Germinal center (tissue), 1 donor: ENCODE measurements around the gene PPP1R1C.
"Not testable (repeated sequence)": the region's sequence is repeated elsewhere in the genome, so short reads cannot be mapped to it uniquely, and the experiment has no call there.

Experiments
- DNase-seq: peaks from one replicate; pipeline ENCODE4 v3.0.0; 2012; ENCODE audit warnings: mixed read lengths, low spot score

Gene PPP1R1C, protein sequence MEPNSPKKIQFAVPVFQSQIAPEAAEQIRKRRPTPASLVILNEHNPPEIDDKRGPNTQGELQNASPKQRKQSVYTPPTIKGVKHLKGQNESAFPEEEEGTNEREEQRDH

DNA sequence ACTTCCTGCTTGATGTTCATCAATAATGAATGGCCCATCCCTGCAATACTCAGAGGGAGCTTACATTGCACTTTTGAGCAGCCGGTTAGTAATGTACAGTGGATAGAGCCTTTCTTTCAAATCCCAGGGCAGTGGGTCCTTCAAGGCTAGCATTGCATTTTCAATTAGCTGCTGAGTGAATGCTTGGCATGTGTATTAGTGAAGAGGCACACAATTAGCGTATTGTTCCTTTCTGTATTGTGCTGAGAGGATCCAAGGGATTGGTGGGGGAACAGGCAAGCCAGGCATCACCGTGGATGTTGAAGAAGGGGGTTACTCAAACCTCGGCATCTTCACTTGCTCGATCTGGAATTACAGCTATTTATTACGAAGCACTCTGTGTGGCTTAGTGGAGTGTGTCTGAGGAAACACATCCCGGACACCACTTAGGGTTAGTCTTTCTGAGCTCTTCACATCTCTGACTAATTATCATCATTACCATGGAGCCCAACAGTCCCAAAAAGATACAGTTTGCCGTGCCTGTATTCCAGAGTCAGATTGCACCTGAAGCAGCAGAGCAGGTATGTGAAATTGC lies at the start of gene PPP1R1C:
Gene PPP1R1C, plus strand, starts transcription at position 222 of the 574 bp plus-strand sequence. Its CDS starts 258 bp downstream, at position 480.
- no peak for DNase-seq

DNA sequence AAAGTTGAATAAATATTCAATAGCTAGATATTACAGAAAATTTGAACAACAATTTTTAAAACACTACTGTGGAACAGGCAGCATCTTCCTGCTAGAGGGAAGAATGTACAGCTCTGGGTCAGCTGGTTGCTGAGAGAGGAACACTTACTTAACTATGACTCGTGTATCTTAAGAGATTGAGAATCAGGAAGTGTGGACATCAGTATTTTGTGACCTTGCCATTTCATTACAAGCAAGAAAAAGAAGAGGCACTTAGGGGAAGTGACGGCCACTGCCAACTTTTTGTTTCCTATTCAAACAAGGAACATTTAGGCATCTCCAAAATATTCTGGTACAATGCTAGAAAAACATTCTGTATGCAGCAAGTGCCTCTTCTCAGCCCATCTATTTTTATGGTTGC lies 48.2 kb upstream of the PPP1R1C start:
- no peak for DNase-seq

DNA sequence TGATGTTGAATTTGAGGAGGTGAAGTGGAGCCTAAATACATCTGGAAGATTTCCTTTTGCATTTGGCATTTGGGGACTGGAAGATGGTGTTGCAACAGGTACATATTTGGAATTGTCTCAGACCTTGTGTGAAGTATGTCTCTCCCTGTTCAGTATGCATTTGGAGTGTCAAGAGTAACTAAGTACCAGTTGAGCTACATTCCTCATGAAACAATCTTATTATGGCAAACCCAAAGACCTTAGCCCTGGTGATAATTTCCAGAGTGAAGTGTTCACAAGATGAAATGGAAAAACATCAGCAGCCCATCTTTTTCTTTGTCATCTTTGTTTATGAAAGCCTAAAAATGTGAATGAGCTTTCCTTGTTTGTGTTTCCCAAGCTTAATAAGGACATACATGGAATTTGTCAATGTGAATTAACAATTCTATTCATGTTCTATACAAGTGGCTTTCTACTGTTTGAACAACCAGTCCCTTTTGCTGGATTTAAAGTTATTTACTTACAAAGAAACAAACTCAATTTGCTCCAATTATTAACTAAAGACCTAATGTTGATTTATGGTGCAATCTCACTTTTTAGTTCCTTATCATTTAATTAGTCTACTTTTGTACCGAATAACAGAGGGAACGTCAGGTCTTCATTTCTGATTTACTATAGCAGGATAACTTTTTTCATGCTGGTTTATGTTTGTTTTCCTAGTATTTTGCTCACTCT lies 42.1 kb upstream of the PPP1R1C start:
- DNase-seq = no peak

DNA sequence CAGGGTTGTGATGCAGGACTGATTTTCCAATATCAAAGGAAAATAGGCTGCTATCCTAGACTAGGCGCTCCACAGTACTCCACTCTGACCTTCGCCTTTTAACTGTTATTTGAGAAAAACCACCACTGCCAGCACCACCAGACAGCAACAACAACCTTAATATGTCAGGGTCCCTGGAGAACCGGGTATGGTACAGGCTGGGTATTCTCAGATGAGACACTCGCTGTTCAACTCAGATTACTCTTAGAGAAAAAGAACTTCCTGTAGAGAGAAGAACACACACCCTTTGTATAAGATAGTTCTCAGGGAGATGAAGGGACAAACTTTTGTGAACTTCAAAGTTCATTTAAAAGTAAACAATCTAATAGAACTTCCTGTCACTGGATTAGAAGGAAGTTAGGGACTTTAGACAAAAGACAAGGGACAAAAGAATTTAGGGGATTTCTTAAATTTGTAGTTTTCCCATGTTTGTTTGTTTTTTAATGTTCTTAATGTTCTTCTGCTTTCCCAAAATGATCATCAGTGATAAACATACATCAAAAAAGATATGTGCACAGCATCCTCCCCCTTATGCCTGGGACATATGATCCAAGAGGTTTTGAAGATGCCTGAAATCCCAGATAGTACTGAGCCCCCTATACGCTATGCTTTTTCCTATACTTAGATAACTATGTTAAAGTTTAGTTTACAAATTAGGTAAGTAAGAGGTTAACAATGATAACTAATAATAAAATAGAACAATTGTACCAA lies 41.3 kb upstream of the PPP1R1C start:
- no peak for DNase-seq

DNA sequence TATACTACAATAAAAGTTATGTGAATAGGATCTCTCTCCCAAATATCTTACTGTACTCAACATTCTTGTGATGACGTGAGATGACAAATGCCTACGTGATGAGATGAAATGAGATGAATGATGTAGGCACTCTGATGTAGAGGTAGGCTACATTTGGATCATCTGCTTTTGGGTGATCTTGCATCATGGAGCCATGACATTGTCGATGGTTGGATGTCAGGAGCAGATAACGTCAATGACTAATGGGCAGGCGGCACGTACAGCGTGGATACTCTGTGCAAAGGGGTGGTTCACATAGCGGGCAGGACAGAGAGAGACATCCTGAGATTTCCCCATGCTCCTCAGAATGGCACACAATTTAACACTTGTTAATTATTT lies 40.8 kb upstream of the PPP1R1C start:
- DNase-seq = no peak

DNA sequence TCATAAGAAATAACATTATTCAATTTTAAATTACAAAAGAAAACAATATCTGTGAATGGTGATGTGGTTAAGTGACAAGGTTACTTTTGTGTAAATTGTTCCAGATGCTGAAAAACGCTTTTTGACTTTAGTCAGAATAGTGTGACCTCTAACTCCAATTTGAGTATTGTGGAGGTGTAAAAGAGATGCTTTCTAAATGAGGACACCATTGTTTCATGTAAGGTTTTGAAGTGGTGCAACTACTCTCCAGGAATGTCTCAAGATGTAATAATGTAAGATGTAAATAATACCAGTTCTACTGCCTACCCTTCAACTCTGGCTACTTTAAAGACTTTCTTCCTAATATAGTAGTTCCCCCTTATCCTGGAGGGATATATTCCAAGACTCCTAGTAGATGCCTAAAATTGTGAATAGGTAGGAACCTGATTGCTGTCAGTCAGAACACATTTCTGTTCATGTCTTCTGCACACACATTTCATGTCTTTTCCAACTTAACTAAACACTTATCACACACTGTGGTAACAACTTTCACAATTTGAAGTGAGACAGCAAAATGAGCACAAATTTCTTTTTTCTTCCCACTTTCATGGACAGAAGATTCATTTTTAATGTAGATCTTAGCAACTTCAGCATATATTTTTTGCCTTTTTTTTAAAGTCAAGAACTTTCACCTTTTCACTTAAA lies 39.1 kb upstream of the PPP1R1C start:
- DNase-seq = no peak

DNA sequence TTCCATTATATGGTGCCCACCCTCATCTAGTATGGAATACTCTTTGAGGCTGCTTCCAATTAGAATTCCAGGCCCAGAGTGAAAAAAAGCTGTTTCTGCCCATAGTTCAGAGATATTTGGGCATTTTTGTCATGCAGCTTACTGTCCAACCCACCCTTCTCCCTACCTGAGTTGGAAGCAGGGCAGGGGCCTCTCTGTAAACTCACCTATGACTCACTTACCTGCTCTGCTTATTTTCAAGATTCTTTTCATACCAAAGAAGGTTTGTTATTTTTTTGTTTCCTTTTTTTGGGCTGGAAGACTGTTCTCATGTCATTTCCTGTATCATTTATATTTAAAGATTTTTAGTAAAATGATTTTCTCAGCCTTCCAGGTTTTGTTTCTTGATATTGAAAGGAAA lies 38.4 kb upstream of the PPP1R1C start:
- no peak for DNase-seq

DNA sequence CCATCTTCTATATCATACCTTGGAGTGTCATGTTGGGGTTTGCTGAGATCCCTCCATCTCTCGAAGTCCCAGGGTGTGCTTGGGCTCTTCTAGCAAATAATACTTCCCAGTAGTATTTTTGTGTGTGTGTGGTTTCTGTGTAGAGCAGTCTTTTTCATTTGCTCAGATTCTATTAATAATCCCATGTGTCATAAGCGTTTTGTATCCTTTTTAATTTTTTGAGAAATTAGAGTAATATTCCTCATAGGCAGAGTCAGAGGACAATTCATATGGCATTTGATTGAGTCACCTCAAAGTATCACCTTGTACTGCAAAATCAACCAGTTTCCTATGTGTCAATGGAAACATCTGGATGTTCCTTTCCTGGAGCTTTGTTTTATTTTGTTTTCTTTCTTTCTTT lies 37.4 kb upstream of the PPP1R1C start:
- no peak for DNase-seq

DNA sequence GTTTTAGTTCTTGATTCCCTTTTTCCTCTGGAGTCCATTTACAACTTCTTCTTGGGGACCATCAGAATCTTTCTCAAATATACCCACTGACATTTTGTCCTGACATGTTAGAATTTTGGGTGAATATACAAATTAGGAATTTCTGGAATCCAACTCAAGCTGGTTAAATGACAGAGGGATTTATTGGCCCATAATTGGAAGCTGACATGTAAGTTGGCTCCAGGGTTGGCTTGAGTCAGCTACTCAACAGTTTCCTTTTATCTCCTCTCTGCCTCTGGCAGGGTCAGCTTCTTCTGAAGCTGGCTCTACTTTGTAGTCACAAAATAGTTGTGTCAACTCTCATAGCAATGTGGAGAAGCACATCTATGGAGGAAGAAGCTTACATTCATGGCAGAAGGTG lies 36.6 kb upstream of the PPP1R1C start:
- DNase-seq = no peak

DNA sequence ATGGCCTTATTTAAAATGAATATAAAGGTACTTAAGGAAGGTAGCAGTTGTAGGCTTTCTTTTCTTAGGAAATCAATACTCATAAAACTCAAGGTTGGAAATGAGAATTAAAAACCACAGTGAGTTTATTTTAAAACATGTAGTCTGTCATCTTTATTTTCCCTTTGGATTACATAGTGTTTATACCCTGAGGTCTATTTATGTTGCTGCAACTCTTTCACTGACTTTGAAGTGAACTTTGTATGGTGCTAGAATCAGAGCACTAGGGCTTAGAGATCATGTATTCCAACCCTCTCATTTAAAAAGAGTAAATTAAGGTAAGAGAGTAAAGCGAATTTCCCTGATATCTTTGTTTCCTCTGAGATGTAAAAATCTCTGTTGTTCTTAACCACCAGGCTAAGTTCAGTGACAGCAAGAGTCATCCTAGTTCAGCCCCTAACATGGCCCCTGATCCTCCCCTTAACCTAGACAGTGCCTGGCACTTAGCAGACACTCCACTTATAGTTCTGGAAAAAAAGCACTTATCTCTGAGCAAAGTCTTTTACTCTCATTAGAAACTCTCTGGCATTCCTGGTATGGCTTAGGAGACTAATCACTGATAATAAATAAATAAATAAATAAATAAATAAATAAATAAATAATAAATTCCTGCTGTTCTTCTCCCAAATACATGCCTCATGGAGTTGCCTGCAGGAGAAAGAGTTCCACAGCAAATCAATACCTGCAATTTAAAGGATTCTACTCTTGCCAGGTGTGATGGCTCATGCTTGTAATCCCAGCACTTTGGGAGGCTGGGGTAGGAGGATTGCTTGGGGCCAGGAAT lies 33.0 kb upstream of the PPP1R1C start:
- DNase-seq = no peak

DNA sequence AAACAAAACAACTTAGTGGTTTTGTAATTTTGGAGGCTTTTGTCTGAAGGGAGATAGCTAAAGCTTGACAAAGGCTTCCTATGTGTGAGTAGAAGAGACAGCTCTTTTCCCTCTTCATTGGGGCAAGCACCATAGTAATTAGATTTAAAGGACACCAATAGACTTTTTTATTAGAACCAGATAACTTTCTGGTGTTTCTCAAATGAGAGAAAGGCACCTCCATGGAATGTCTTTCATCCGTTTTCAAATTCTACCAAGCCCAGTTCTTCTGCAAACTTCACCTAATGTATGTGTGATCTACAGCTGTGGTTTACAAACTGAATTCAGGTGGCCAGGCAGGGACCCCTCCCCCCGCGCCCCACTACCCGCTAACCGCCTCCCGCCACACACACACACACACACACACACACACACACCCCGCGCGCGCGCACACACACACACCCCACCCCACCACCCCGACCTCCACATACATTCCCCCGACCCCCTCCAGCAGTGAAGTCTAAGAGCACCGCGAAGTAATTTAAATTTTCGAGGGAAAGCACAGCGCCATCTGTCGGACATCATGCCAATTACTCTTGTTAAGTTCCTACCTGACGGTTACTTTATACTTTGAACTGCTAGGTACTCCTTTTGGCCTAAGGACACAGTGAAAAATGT lies 31.6 kb upstream of the PPP1R1C start:
- peak; percentile 69 for DNase-seq

DNA sequence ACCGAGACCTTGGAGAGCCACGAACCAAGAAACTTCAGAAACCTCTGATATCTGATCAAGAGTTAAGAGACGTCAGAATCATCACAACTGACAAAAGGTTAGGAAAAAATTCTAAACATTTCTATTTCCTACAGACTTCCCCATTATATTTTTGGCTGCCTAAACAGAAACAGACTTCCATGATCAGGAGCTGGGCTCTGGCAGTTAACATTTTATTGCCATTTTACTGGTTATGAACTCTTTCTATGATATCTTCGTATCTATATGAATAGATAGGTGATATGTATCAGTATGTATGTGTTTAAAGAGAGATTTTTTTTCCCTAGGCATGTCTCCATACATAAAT lies 31.1 kb upstream of the PPP1R1C start:
- no peak for DNase-seq

DNA sequence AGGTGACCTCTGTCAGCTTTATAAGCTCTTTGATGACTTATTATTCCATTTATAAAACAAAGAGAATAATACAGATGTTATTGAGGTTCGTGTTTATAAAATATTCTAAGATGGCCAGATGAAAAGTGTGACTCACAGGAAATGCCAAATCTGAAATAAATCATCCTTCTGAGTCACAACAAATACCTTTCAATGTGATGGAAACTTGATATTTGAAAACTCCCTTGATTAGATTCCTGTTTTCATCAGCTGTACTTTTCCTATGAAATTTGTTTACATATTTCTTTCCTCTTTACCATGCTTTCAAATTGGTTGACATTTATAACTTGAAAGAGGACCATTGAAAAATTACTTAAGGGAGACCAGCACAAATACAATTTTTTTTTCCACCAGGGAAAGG lies 30.6 kb upstream of the PPP1R1C start:
- no peak for DNase-seq

DNA sequence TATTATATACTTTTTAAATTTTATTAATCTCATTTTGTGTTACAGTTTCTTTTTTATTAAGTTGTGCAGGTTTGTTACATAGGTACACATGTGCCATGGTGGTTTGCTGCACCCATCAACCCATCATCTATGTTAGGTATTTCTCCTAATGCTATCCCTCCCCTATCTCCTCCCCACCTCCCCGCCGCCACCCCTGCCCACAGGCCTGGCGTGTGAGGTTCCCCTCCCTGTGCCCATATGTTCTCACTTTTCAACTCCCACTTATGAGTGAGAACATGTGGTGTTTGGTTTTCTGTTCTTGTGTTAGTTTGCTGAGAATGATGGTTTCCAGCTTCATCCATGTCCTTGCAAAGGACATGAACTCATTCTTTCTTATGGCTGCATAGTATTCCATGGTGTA lies 29.8 kb upstream of the PPP1R1C start:
- DNase-seq = not testable (repeated sequence)

DNA sequence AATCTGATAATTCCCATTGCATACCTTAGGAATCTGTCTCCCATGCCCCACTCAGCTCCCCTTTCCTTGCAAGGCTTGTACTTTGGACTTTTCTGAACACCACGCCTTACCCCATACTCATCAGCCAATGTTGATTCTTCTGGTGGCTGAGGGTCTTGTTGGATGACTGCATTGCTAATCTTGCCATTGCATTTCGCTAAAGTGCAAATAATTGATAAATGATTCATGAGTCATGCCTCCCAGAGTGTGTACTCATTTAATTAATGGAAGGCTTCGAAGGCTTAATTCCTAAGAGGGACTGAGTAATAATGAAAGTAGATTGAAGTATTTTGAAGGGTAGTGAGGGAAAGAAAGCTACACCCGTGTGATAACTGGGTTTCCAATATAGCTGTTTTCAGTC lies 28.0 kb upstream of the PPP1R1C start:
- no peak for DNase-seq

DNA sequence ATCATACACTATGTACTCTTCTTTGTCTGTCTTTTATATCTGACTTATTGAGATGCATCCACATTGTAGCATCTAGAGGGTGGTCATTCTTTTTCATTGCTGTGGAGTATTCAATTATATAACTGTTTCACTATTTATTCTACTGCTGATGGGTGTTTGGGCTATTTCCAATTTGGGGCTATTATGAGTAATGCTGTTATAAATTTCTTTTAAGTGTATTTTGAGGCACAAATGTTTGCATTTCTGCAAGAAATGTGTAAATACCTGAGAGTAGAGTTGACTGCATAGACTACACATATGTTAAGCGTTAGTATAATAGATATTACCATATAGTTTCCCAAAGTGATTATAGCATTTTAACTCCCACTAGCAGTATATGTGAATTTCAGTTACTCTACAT lies 26.9 kb upstream of the PPP1R1C start:
- DNase-seq = no peak

DNA sequence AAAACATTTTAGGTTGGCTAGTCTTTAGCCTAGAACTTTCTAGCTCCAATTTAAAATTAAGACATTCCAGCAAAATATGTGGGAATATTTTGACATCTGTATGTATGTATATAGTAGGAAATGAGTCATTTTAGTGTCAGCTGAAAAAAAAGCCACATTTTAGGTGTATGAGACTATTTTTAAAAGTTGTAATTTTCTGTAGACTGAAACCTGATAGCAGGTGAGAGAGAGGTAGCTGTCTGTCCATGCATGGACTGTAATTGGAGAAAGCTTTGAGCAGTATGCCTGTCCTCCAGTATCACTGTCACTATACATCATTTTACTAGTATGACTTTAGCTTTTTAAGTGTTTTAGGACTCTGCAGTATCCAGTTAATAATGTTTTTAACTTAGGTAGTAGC lies 26.1 kb upstream of the PPP1R1C start:
- no peak for DNase-seq

DNA sequence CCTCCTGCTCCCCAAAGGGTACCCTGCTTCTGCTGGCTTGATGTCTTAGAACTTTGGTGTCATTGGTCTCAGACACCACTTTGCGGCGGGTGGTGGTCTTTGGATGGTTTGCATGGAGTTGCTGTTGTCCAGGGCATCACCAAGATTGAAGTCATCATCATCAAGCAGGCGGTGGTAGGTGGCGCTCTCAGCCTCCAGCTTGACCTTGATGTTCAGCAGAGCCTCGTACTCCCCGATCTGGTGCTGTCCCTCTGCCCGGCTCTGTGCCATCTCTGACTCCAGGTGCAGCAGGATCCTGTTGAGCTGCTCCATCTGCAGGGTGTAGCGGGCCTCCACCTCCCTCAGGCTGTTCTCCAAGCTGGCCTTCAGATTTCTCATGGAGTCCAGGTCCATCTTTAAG lies 24.5 kb upstream of the PPP1R1C start:
- DNase-seq = not testable (repeated sequence)

DNA sequence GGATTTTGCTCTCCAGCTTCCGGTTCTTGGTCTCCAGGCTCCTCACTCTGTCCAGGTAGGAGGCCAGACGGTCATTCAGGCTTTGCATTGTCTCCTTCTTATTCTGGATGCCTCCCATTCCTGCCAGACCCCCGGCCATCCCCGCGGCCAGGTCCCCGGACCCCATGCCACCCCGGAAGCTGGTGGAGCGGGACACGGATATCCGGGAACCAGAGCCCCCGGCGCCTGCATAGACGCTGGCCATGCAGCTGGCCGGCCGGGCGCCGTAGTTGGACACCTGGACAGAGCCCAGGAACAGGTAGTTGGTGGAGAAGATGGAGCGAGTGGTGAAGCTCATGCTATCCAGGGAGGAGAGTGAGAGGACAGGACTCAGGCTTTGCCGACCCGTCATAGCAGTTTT lies 23.5 kb upstream of the PPP1R1C start:
- DNase-seq = no peak

DNA sequence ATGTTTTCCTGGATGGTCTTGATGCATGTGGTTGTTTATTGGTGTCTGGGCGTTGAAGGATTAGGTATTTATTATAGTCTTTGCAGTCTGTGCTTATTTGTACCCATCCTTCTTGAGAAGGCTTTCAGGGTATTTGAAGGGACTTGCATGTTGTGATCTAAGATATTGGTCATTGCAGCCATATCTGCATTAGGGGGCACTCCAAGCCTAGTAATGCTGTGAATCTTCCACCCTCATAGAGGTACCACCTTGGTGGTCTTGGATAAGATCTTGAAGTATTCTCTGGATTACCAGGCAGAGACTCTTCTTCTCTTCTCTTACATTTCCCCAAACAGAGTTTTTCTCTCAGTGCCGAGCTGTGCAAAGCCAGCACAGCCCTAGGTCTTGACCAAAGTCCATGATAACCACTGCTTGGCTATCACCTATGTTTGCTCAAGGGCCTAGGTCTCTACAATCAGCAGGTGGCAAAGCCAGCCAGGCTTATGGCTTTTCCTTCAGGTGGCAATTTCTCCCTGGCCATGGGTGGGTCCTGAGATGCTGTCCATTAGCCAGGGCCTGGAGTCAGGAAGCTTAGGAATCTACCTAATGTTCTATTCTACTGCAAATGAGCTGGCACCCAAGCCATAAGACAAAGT lies 15.4 kb upstream of the PPP1R1C start:
- no peak for DNase-seq

DNA sequence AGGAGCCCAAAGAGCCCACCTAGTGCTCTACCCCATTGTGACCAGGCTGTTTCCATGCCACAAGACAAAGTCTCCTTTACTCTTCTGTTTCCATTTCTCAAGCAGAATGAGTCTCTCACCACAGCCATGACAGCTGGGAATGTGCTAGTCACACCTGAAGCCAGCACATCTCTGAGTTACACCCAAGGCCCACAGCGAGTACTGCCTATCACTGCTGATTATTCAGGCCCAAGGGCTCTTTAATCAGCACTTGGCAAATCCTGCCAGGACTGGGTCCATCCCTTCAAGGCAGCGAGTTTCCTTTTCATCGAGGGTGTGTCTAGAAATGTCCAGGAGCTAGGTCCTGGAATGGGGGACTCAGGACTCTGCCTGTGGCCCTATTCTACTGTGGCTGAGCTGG lies 14.6 kb upstream of the PPP1R1C start:
- no peak for DNase-seq
